K562 (cell line): ENCODE results near the gene TMEM132C. TPM values are rescaled to one million over a fixed set of nuclear protein-coding genes. Genes with fewer than 3 reads are reported as not detected.

Source experiments
- ATAC-seq: fragments of 200-7000 bp; cut with Tn5 transposase; 3 replicates; pipeline ENCODE4 v1.9.1; 2020; ENCODE audit warnings: moderate library complexity
- BruUV-seq: library from RNA; stranded (reverse); fragments of 400-500 nt; replicated peaks from 2 replicates; lab custom pipeline; 2021; lab: Mats Ljungman, UMichigan
- CTCF ChIA-PET: fragments of 300-600 bp; formaldehyde crosslinking; extraction: SDS; loops from one replicate; lab custom pipeline; 2021; ENCODE audit warnings: low intra/inter-chr PET ratio; lab: Yijun Ruan, JAX
- POLR2A ChIA-PET: fragments of 300-600, 350-650 bp; sonication (Branson Sonifier 250); formaldehyde crosslinking; extraction: SDS; loops from one replicate; lab custom pipeline; 2021; ENCODE audit warnings: antibody characterized with exemption, inconsistent platforms; lab: Yijun Ruan, JAX
- DNase-seq, 4 experiments: peaks; one replicate each; pipeline versions ENCODE4 v3.0.0 to v3.0.0-alpha.2; 2011 to 2018; ENCODE audit warnings: low spot score in 3 of 4, mixed read lengths in 3 of 4; ENCODE audit errors: extremely low read depth in 1 of 4
- FAIRE-seq: peaks from 2 replicates; lab custom pipeline; 2011; peaks lifted over from hg19 to GRCh38; lab: Jason Lieb, UNC
- H2AFZ ChIP-seq: 2 replicates; pipeline ENCODE4 v1.6.0; 2011; ENCODE audit warnings: low read depth, low read length, control low read depth, inconsistent platforms
- H3K27ac ChIP-seq: fragments of 200-600 bp; 3 replicates; pipeline ENCODE4 v1.8.0; 2011; ENCODE audit warnings: low read depth, mild to moderate bottlenecking, control low read depth, inconsistent platforms, low read length, moderate library complexity, mixed read lengths; ENCODE audit errors: extremely low read depth
- H3K27me3 ChIP-seq, 2 experiments: fragments of 300-600 bp in 1 of 2; 2 replicates in 1 of 2; 3 replicates in 1 of 2; pipeline versions ENCODE4 v1.6.0 to v1.8.0; 2011; ENCODE audit warnings: inconsistent platforms in 2 of 2, low read length in 2 of 2, mild to moderate bottlenecking in 1 of 2, mixed read lengths in 1 of 2, moderate library complexity in 1 of 2; ENCODE audit not compliant: control insufficient read depth in 2 of 2, insufficient read depth in 2 of 2
- H3K36me3 ChIP-seq: fragments of 300-600 bp; 3 replicates; pipeline ENCODE4 v1.8.0; 2011; ENCODE audit warnings: mild to moderate bottlenecking, low read length, inconsistent platforms; ENCODE audit not compliant: control insufficient read depth, insufficient read depth
- H3K4me1 ChIP-seq, 2 experiments: fragments of 200-600 bp in 1 of 2; replicated peaks in 1 of 2; 2 replicates in 1 of 2; 3 replicates in 1 of 2; pipeline versions ENCODE4 v1.5.1 to v1.8.0; 2011; ENCODE audit warnings: inconsistent platforms in 2 of 2, low read length in 2 of 2, mild to moderate bottlenecking in 1 of 2, mixed read lengths in 1 of 2, moderate library complexity in 1 of 2; ENCODE audit not compliant: control insufficient read depth in 2 of 2, insufficient read depth in 2 of 2
- H3K4me2 ChIP-seq: 2 replicates; pipeline ENCODE4 v1.6.1; 2011; ENCODE audit warnings: low read length, control low read depth, inconsistent platforms, mixed read lengths; ENCODE audit not compliant: insufficient read depth
- H3K4me3 ChIP-seq: fragments of 200-600 bp; sonication (generic), shearing (Covaris generic); 2 replicates; pipeline ENCODE4 v1.5.1; 2016; ENCODE audit warnings: control low read depth, inconsistent platforms
- H3K79me2 ChIP-seq: fragments of 200-600 bp; 3 replicates; pipeline ENCODE4 v1.8.0; 2011; ENCODE audit warnings: low read length, inconsistent platforms; ENCODE audit not compliant: control insufficient read depth, insufficient read depth
- H3K9ac ChIP-seq, 2 experiments: 2 replicates each; pipeline versions ENCODE4 v1.6.0 to v1.6.1; 2011; ENCODE audit warnings: low read depth in 2 of 2, low read length in 2 of 2, control low read depth in 1 of 2, inconsistent platforms in 1 of 2, mild to moderate bottlenecking in 1 of 2, mixed read lengths in 1 of 2; ENCODE audit not compliant: insufficient read depth in 1 of 2
- H3K9me1 ChIP-seq: one replicate; pipeline ENCODE4 v1.6.0; 2011; ENCODE audit warnings: inconsistent platforms, mild to moderate bottlenecking, low read length, moderate library complexity; ENCODE audit not compliant: control insufficient read depth, insufficient read depth
- H3K9me3 ChIP-seq: replicated peaks from 2 replicates; pipeline ENCODE4 v1.5.1; 2011; ENCODE audit warnings: low read depth, low read length, inconsistent platforms; ENCODE audit not compliant: control insufficient read depth, insufficient read depth
- H4K20me1 ChIP-seq: replicated peaks from 2 replicates; pipeline ENCODE4 v1.6.1; 2011; ENCODE audit warnings: low read length, inconsistent platforms, mixed read lengths; ENCODE audit not compliant: control insufficient read depth, insufficient read depth
- GABPB2 ChIP-seq: fragments of 250-450 bp; sonication (Bioruptor Pico); conservative IDR thresholded peaks from 2 replicates; pipeline ENCODE4 v1.5.1; 2021; ENCODE audit warnings: mild to moderate bottlenecking
- NFXL1 ChIP-seq: fragments of 450-650 bp; formaldehyde crosslinking; IDR thresholded peaks from 2 replicates; pipeline ENCODE4 v1.4.0; 2021; ENCODE audit warnings: mild to moderate bottlenecking
- NR2C1 ChIP-seq, 2 experiments: fragments of 450-650 bp; IDR thresholded peaks; 2 replicates each; pipeline ENCODE4 v1.6.1; 2017; ENCODE audit warnings: mild to moderate bottlenecking in 2 of 2, antibody characterized with exemption in 1 of 2, inconsistent platforms in 1 of 2, missing compliant biosample characterization in 1 of 2, missing genetic modification characterization in 1 of 2
- TEAD1 ChIP-seq, 2 experiments: fragments of 450-650 bp in 1 of 2; sonication (generic) in 1 of 2; formaldehyde crosslinking; IDR thresholded peaks; 2 replicates each; pipeline versions ENCODE4 v1.4.0 to v1.8.0; 2020 to 2022; ENCODE audit warnings: mild to moderate bottlenecking in 2 of 2, missing genetic modification reagents in 1 of 2
- ZNF347 ChIP-seq: fragments of 450-650 bp; formaldehyde crosslinking; IDR thresholded peaks from 2 replicates; pipeline ENCODE4 v1.4.0; 2020; ENCODE audit warnings: low read depth, mild to moderate bottlenecking, moderate library complexity
- ZNF586 ChIP-seq: fragments of 450-650 bp; formaldehyde crosslinking; conservative IDR thresholded peaks from 2 replicates; pipeline ENCODE4 v1.4.0; 2020; ENCODE audit warnings: mild to moderate bottlenecking, moderate library complexity
- WGBS: fragments of 100-300 bp; shearing (Covaris generic); methylation state at CpG from one replicate; pipeline ENCODE4 v1.1.6; 2016; ENCODE audit warnings: low coverage, mixed read lengths; ENCODE audit not compliant: insufficient coverage; ENCODE audit errors: missing lambda C conversion rate; 5-methylcytosine and 5-hydroxymethylcytosine counted together
- in situ Hi-C: fragments of 300-500 bp; cut with MboI; formaldehyde crosslinking; loops from 4 replicates; pipeline ENCODE4 v1.15.0; 2018; ENCODE audit warnings: inconsistent platforms, mixed read lengths
- intact Hi-C: fragments of 100-400 bp; cut with micrococcal nuclease; formaldehyde crosslinking; loops from 2 replicates; pipeline ENCODE4 v1.14.2; 2022
- polyA plus RNA-seq, 8 experiments: library from polyadenylated mRNA; depleted of rRNA in 4 of 8; stranded (reverse) in 5 of 8; unstranded in 3 of 8; fragments of >200 nt; fragmentation: Nextera tagmentation in 2 of 8; fragmentation: Illumina TruSeq in 1 of 8; extraction: Ambion mirVana in 2 of 8; extraction: Trizol in 1 of 8; gene quantifications; 2 replicates each; pipeline versions ENCODE4 v1.2.1 to v1.2.3, GENCODE V29; 2011 to 2014; ENCODE audit warnings: inconsistent platforms in 1 of 8, missing spikeins in 1 of 8
- total RNA-seq, 7 experiments: library from RNA; depleted of rRNA in 6 of 7; stranded (reverse); fragments of >200 nt in 6 of 7; fragmentation: Illumina TruSeq in 2 of 7; extraction: Trizol in 2 of 7; gene quantifications; 2 replicates each; pipeline versions ENCODE4 v1.2.1 to v1.2.3, GENCODE V29; 2011 to 2021; ENCODE audit warnings: low replicate concordance in 1 of 7

TMEM132C gene
- total and polyA plus RNA-seq, 9 of the 15 experiments (the other 6 are each of a cell fraction or from before 2014, with no cell fraction given), result not detected

GRCh38 chr12:128353301-128353700 is 86.3 kb downstream of the TMEM132C start:
- no peak overlapping the region for H3K4me2 ChIP-seq
- H3K27ac ChIP-seq, result no peak overlapping the region
- intact Hi-C loops, result no loop called here
- ChIA-PET CTCF (no interaction called here), POLR2A (no interaction called here)
- no peaks in the 10 kb centered on the region for H4K20me1 ChIP-seq
- H3K9me1 ChIP-seq, result no peaks in the 10 kb centered on the region
- H3K9me3 ChIP-seq, result no peaks in the 10 kb centered on the region
- no peak overlapping the region for H2AFZ ChIP-seq
- FAIRE-seq, result no peak
- no peaks in the 10 kb centered on the region; a peak in 1 of 5 replicates for H3K27me3 ChIP-seq
- WGBS, result 1% methylated on average over 12 of the region's 12 CpGs
- no TSS peak for BruUV-seq
- in situ Hi-C loops, result no loop called here
- ATAC-seq, result no peak
- H3K4me1 ChIP-seq, result no peaks in the 10 kb centered on the region
- no peak overlapping the region for H3K9ac ChIP-seq
- no peaks in the 10 kb centered on the region for H3K36me3 ChIP-seq
- no peaks in the 10 kb centered on the region for H3K79me2 ChIP-seq
- no peak overlapping the region for H3K4me3 ChIP-seq
- no peak for DNase-seq
- no peak for TF ChIP-seq TEAD1 (CRISPR knock-in tag; IDR thresholded peaks at IDR 0.05)

- ATAC-seq, result no peak
- H3K9me1 ChIP-seq, result no peaks in the 10 kb centered on the region
- no peak for DNase-seq
- in situ Hi-C loops (no loop called here), intact Hi-C loops (no loop called here)
- ChIA-PET CTCF (no interaction called here), POLR2A (interaction anchor here (0.6 kb wide), 1 partner anchor 279 kb away, joined by 3 read pairs; no protein-coding TSS in a partner anchor)
- H3K9me3 ChIP-seq, result no peaks in the 10 kb centered on the region
- H3K27me3 ChIP-seq, result peaks cover 0 to 3% of the 10 kb centered on the region in 2 experiments; a peak in 2 of 5 replicates
- H2AFZ ChIP-seq, result no peak overlapping the region
- H3K27ac ChIP-seq, result no peak overlapping the region
- H3K4me1 ChIP-seq, result no peaks in the 10 kb centered on the region
- no peaks in the 10 kb centered on the region for H3K79me2 ChIP-seq
- FAIRE-seq, result no peak
- H3K9ac ChIP-seq, result no peak overlapping the region
- H3K4me2 ChIP-seq, result no peak overlapping the region
- no TSS peak for BruUV-seq
- no peak overlapping the region for H3K4me3 ChIP-seq
- TF ChIP-seq ZNF586 (no peak), ZNF347 (CRISPR knock-in tag) (no peak), GABPB2 (no peak), NFXL1 (CRISPR knock-in tag) (no peak), NR2C1 (IDR thresholded peaks at IDR 0.05) (no peak), NR2C1 (tag; IDR thresholded peaks at IDR 0.05) (no peak)
- H3K36me3 ChIP-seq, result no peaks in the 10 kb centered on the region
- H4K20me1 ChIP-seq, result no peaks in the 10 kb centered on the region
- 0% methylated on average over 7 of the region's 7 CpGs for WGBS
These were observed 89.6 kb downstream of the TMEM132C start for GRCh38 chr12:128356547-128356946.
